Osteocyte (in vitro differentiated cells): ENCODE data around the gene ELOVL7. TPM values are rescaled to one million over a fixed set of nuclear protein-coding genes. Genes with fewer than 3 reads are reported as not detected.

Experiments
- DNase-seq: peaks from one replicate; pipeline ENCODE4 v3.0.0; 2021; ENCODE audit warnings: mixed read lengths; ENCODE audit not compliant: unreplicated experiment; ENCODE audit errors: extremely low spot score
- H3K27ac Mint-ChIP-seq: one replicate; pipeline ENCODE4 v1.8.0; 2021; ENCODE audit warnings: mild to moderate bottlenecking, mixed read lengths; ENCODE audit not compliant: unreplicated experiment
- H3K27me3 Mint-ChIP-seq: one replicate; pipeline ENCODE4 v1.8.0; 2021; ENCODE audit warnings: mixed read lengths; ENCODE audit not compliant: unreplicated experiment
- H3K36me3 Mint-ChIP-seq: one replicate; pipeline ENCODE4 v1.8.0; 2021; ENCODE audit warnings: mixed read lengths; ENCODE audit not compliant: unreplicated experiment
- H3K4me1 Mint-ChIP-seq: one replicate; pipeline ENCODE4 v1.8.0; 2021; ENCODE audit warnings: mixed read lengths; ENCODE audit not compliant: unreplicated experiment
- H3K4me3 Mint-ChIP-seq: one replicate; pipeline ENCODE4 v1.8.0; 2021; ENCODE audit warnings: mild to moderate bottlenecking, moderate library complexity, mixed read lengths; ENCODE audit not compliant: unreplicated experiment
- H3K9me3 Mint-ChIP-seq: one replicate; pipeline ENCODE4 v1.8.0; 2021; ENCODE audit warnings: mixed read lengths; ENCODE audit not compliant: unreplicated experiment
- total RNA-seq: library from RNA; stranded (reverse); gene quantifications from 2 replicates; pipeline ENCODE4 v1.2.1, GENCODE V29; 2021
- TF ChIP-seq, protein P1 (sequence below): fragments of 200-600 bp; sonication (generic); IDR thresholded peaks from 2 replicates; pipeline ENCODE4 v1.5.0; 2021; ENCODE audit warnings: antibody characterized with exemption, mild to moderate bottlenecking, moderate library complexity

Gene ELOVL7
- total RNA-seq, 1 donor from 2014 or later, result 0.46 TPM

DNA sequence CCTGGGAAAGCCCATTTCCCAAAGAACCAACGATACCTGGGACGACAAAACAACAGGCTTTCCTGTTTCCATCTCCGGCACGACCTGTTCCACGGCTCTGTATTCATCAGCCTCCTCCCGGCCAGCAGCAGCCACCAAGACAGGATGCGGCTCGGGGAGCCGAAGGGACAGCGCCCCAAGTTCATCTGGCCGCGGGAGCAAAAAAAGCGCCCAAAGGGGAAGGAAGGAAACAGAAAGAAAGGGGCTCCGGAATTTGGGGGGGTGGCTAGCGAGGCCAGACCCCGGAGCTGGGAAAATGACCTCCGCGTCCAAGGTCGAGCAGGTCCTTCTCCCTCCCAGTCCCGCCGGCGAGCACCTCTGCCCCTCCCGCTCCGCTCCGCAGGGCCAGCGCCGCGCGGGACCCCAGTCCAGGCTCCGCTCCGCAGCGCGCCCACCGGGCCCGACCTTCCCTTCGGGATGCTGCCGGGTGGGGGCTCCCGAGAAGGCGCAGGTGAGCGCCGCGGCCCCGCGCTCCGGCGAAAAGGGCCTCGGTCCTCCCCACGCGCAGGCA lies 608 bp downstream of the ELOVL7 start:
- Mint-ChIP-seq H3K4me3 (peak overlapping the region; percentile 82), H3K27me3 (peaks cover 74% of the 10 kb centered on the region), H3K27ac (no peak overlapping the region), H3K36me3 (no peaks in the 10 kb centered on the region), H3K4me1 (peaks cover 14% of the 10 kb centered on the region), H3K9me3 (no peaks in the 10 kb centered on the region)
- TF ChIP-seq, protein P1, sequence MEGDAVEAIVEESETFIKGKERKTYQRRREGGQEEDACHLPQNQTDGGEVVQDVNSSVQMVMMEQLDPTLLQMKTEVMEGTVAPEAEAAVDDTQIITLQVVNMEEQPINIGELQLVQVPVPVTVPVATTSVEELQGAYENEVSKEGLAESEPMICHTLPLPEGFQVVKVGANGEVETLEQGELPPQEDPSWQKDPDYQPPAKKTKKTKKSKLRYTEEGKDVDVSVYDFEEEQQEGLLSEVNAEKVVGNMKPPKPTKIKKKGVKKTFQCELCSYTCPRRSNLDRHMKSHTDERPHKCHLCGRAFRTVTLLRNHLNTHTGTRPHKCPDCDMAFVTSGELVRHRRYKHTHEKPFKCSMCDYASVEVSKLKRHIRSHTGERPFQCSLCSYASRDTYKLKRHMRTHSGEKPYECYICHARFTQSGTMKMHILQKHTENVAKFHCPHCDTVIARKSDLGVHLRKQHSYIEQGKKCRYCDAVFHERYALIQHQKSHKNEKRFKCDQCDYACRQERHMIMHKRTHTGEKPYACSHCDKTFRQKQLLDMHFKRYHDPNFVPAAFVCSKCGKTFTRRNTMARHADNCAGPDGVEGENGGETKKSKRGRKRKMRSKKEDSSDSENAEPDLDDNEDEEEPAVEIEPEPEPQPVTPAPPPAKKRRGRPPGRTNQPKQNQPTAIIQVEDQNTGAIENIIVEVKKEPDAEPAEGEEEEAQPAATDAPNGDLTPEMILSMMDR, result no peak
- DNase-seq, result no peak

DNA sequence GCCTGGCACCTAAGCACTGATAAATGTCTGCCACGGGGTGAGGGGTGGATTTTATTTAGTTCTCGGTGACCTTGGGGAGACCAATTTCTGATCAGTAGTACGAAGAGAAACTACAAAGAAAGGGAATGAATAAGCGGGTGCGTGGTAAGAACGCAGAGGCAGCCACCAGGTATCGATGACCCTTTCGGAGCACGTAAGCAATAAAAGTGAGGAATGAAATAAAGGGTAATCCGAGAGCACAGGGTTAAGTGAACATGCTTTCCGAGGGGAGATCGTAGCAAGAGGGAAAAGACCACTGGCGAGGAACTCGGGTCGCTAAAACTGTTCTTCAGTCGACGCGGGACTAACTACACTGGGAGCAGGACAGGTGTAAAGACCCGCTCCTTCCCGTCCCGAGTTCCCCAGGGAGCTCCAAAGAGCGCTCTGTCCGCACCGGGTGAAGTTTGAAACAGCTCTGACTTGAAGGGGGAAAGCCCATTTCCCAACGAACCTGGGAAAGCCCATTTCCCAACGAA lies 1.1 kb downstream of the ELOVL7 start:
- peaks cover 75% of the 10 kb centered on the region for H3K27me3 Mint-ChIP-seq
- DNase-seq, result no peak
- H3K9me3 Mint-ChIP-seq, result no peaks in the 10 kb centered on the region
- TF ChIP-seq, protein P1, result no peak
- peaks cover 14% of the 10 kb centered on the region for H3K4me1 Mint-ChIP-seq
- no peaks in the 10 kb centered on the region for H3K36me3 Mint-ChIP-seq
- peak overlapping the region; percentile 82 for H3K4me3 Mint-ChIP-seq
- no peak overlapping the region for H3K27ac Mint-ChIP-seq

DNA sequence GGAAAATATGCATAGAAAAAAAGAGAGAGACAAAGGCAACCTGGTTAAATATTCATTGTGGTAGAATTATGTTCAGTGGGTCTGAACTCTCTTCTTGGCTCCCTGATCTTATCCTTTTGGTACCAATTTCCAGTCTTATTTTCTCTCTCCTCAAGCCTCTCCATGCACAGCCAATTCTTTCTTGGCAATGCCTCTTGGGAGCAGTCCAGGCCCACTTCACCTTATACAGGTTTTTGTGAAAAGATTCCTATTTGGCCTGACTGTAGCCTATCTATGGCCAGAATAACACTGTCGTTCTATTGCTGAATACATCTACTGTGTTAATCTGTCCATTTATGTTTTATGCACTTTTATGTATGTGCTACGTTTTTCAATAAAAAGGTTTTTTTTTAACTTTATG lies 2.7 kb downstream of the ELOVL7 start:
- TF ChIP-seq, protein P1, result no peak
- H3K27ac Mint-ChIP-seq, result no peak overlapping the region
- no peak overlapping the region for H3K4me3 Mint-ChIP-seq
- no peaks in the 10 kb centered on the region for H3K36me3 Mint-ChIP-seq
- peaks cover 14% of the 10 kb centered on the region for H3K4me1 Mint-ChIP-seq
- no peaks in the 10 kb centered on the region for H3K9me3 Mint-ChIP-seq
- no peak for DNase-seq
- H3K27me3 Mint-ChIP-seq, result peaks cover 68% of the 10 kb centered on the region

GRCh38 chr5:60836131-60836530 lies 7.9 kb downstream of the ELOVL7 start:
- H3K27ac Mint-ChIP-seq, result no peak overlapping the region
- H3K4me1 Mint-ChIP-seq, result peaks cover 2% of the 10 kb centered on the region
- TF ChIP-seq, protein P1, result no peak
- no peak for DNase-seq
- H3K27me3 Mint-ChIP-seq, result peaks cover 32% of the 10 kb centered on the region
- no peaks in the 10 kb centered on the region for H3K9me3 Mint-ChIP-seq
- no peaks in the 10 kb centered on the region for H3K36me3 Mint-ChIP-seq
- no peak overlapping the region for H3K4me3 Mint-ChIP-seq

DNA sequence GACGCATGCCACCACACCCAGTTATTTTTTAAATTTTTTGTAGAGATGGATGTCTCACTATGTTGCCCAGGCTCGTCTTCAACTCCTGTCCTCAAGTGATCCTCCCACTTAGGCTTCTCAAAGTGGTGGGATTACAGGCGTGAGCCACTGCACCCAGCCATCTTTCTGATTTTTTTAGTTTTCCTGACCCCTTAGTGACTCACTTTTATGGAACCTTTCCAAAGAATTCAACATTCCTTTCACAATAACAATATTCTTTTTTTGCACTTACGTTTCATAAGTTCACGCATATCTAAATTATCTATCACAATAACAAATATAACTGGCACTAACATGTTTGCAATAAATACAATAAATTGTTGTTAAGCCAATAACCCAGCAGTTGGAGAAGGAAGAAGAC lies 8.5 kb downstream of the ELOVL7 start:
- Mint-ChIP-seq H3K36me3 (no peaks in the 10 kb centered on the region), H3K9me3 (no peaks in the 10 kb centered on the region), H3K27ac (no peak overlapping the region), H3K4me3 (no peak overlapping the region), H3K27me3 (peaks cover 34% of the 10 kb centered on the region), H3K4me1 (peaks cover 2% of the 10 kb centered on the region)
- TF ChIP-seq, protein P1, result no peak
- no peak for DNase-seq
